SK-N-SH (cell line): ENCODE results near the gene ZW10. TPM values are rescaled to one million over a fixed set of nuclear protein-coding genes. Genes with fewer than 3 reads are reported as not detected.

Experiments
- CTCF ChIA-PET: fragments of 300-600, 350-600 bp; formaldehyde crosslinking; extraction: SDS; loops from one replicate; lab custom pipeline; 2021; lab: Yijun Ruan, JAX
- POLR2A ChIA-PET: fragments of 350-600 bp; sonication (Branson Sonifier 250); formaldehyde crosslinking; extraction: SDS; loops from one replicate; lab custom pipeline; 2020; ENCODE audit warnings: antibody characterized with exemption, inconsistent platforms; lab: Yijun Ruan, JAX
- DNase-seq: peaks from one replicate; pipeline ENCODE4 v3.0.0; 2012
- H2AFZ ChIP-seq: fragments of 200-600 bp; sonication (generic); 2 replicates; pipeline ENCODE4 v1.8.1; 2016; ENCODE audit warnings: antibody characterized with exemption, mild to moderate bottlenecking, low read depth
- H3F3A ChIP-seq: fragments of 200-600 bp; sonication (generic); replicated peaks from 2 replicates; pipeline ENCODE3; 2016; ENCODE audit warnings: antibody characterized with exemption, mild to moderate bottlenecking; ENCODE audit not compliant: insufficient read depth
- H3K27ac ChIP-seq, 2 experiments: fragments of 200-500 bp in 1 of 2; fragments of 200-600 bp in 1 of 2; sonication (Bioruptor generic) in 1 of 2; sonication (generic), shearing (Covaris generic) in 1 of 2; 2 replicates each; pipeline versions ENCODE4 v1.5.1 to v1.6.1; 2014 to 2016; ENCODE audit warnings: low read depth in 2 of 2, inconsistent platforms in 1 of 2, low read length in 1 of 2, mild to moderate bottlenecking in 1 of 2, mixed read lengths in 1 of 2
- H3K27me3 ChIP-seq: fragments of 200-600 bp; sonication (generic), shearing (Covaris generic); 2 replicates; pipeline ENCODE4 v1.6.1; 2016; ENCODE audit warnings: mixed run types; ENCODE audit not compliant: insufficient read depth
- H3K36me3 ChIP-seq, 2 experiments: fragments of 200-500 bp in 1 of 2; fragments of 200-600 bp in 1 of 2; sonication (Bioruptor generic) in 1 of 2; sonication (generic) in 1 of 2; replicated peaks in 1 of 2; 2 replicates each; pipeline versions ENCODE3 to v1.5.1; 2014 to 2016; ENCODE audit warnings: low read length in 1 of 2, mild to moderate bottlenecking in 1 of 2; ENCODE audit not compliant: insufficient read depth in 2 of 2, control insufficient read depth in 1 of 2
- H3K4me1 ChIP-seq, 2 experiments: fragments of 200-500 bp in 1 of 2; fragments of 200-600 bp in 1 of 2; sonication (Bioruptor generic) in 1 of 2; sonication (generic), shearing (Covaris generic) in 1 of 2; 2 replicates each; pipeline versions ENCODE4 v1.5.1 to v1.6.1; 2014 to 2016; ENCODE audit warnings: low read depth in 1 of 2, low read length in 1 of 2, mixed run types in 1 of 2; ENCODE audit not compliant: insufficient read depth in 2 of 2, control insufficient read depth in 1 of 2
- H3K4me2 ChIP-seq: fragments of 200-600 bp; sonication (generic), shearing (Covaris generic); 2 replicates; pipeline ENCODE4 v1.6.1; 2017; ENCODE audit warnings: mixed run types
- H3K4me3 ChIP-seq, 2 experiments: fragments of 200-500 bp in 1 of 2; fragments of 200-600 bp in 1 of 2; sonication (Bioruptor generic) in 1 of 2; sonication (generic), shearing (Covaris generic) in 1 of 2; 2 replicates each; pipeline versions ENCODE4 v1.5.1 to v1.8.1; 2014 to 2016; ENCODE audit warnings: low read depth in 2 of 2, inconsistent platforms in 1 of 2, low read length in 1 of 2, mild to moderate bottlenecking in 1 of 2, mixed read lengths in 1 of 2, moderate library complexity in 1 of 2
- H3K79me2 ChIP-seq: fragments of 200-600 bp; sonication (generic); 2 replicates; pipeline ENCODE4 v1.8.1; 2017; ENCODE audit warnings: mild to moderate bottlenecking; ENCODE audit not compliant: insufficient read depth
- H3K9ac ChIP-seq: fragments of 200-600 bp; sonication (generic); 2 replicates; pipeline ENCODE4 v1.6.1; 2017; ENCODE audit warnings: mixed run types
- H3K9me2 ChIP-seq: fragments of 200-600 bp; sonication (generic); 2 replicates; pipeline ENCODE4 v1.6.1; 2017; ENCODE audit warnings: mixed run types
- H3K9me3 ChIP-seq: fragments of 200-600 bp; sonication (generic); 2 replicates; pipeline ENCODE4 v1.6.1; 2017; ENCODE audit warnings: mixed run types, mild to moderate bottlenecking, moderate library complexity
- H4K20me1 ChIP-seq: fragments of 200-600 bp; sonication (generic); 2 replicates; pipeline ENCODE4 v1.6.1; 2017; ENCODE audit warnings: mild to moderate bottlenecking, mixed run types; ENCODE audit not compliant: insufficient read depth
- FOXJ3 ChIP-seq: sonication (generic); formaldehyde crosslinking; IDR thresholded peaks from 2 replicates; pipeline ENCODE4 v1.5.1; 2020; ENCODE audit warnings: mild to moderate bottlenecking, missing genetic modification reagents
- JUND ChIP-seq: IDR thresholded peaks from 2 replicates; pipeline ENCODE4 v1.4.0; 2012
- MXI1 ChIP-seq: IDR thresholded peaks from 2 replicates; pipeline ENCODE4 v1.6.1; 2012; ENCODE audit warnings: mild to moderate bottlenecking, low read depth, low read length, improper control_type of control experiment
- NFIC ChIP-seq: IDR thresholded peaks from 2 replicates; pipeline ENCODE4 v1.4.0; 2012; ENCODE audit warnings: borderline replicate concordance
- NRF1 ChIP-seq: IDR thresholded peaks from 2 replicates; pipeline ENCODE4 v1.6.1; 2012; ENCODE audit warnings: low read depth, mild to moderate bottlenecking, low read length
- RCOR1 ChIP-seq: fragments of 150-350 bp; IDR thresholded peaks from 2 replicates; pipeline ENCODE4 v1.6.1; 2017; ENCODE audit warnings: antibody characterized with exemption, low read length
- RFX5 ChIP-seq: IDR thresholded peaks from 2 replicates; pipeline ENCODE4 v1.6.1; 2012; ENCODE audit warnings: mild to moderate bottlenecking, improper control_type of control experiment, low read length
- SIN3A ChIP-seq: IDR thresholded peaks from 2 replicates; pipeline ENCODE4 v1.6.1; 2012; ENCODE audit warnings: low read depth, mild to moderate bottlenecking, low read length, moderate library complexity, borderline replicate concordance
- TAF1 ChIP-seq: IDR thresholded peaks from 2 replicates; pipeline ENCODE4 v1.6.1; 2012; ENCODE audit warnings: low read depth, mild to moderate bottlenecking, low read length, moderate library complexity, borderline replicate concordance
- YY1 ChIP-seq: IDR thresholded peaks from 2 replicates; pipeline ENCODE4 v1.4.0; 2012; ENCODE audit warnings: low read depth, mild to moderate bottlenecking
- WGBS: methylation state at CpG from one replicate; pipeline ENCODE4 v1.1.6; 2017; ENCODE audit warnings: low lambda C conversion rate; 5-methylcytosine and 5-hydroxymethylcytosine counted together
- polyA plus RNA-seq, 3 experiments: library from polyadenylated mRNA; depleted of rRNA; stranded (reverse); fragments of >200 nt; gene quantifications; 2 replicates each; pipeline ENCODE4 v1.2.3, GENCODE V29; 2012
- TF ChIP-seq, protein P1 (sequence below): IDR thresholded peaks from 2 replicates; pipeline ENCODE4 v1.4.0; 2012; ENCODE audit warnings: low read depth, borderline replicate concordance
- TF ChIP-seq, protein P2 (sequence below): fragments of 150-350 bp; IDR thresholded peaks from 2 replicates; pipeline ENCODE4 v1.6.1; 2017; ENCODE audit warnings: antibody characterized with exemption, low read length, low read depth, borderline replicate concordance
- TF ChIP-seq, protein P3 (sequence below): IDR thresholded peaks from 2 replicates; pipeline ENCODE4 v1.6.1; 2012; ENCODE audit warnings: mild to moderate bottlenecking, low read depth, low read length, moderate library complexity
- TF ChIP-seq, protein P4 (sequence below): IDR thresholded peaks from 2 replicates; pipeline ENCODE4 v1.4.0; 2012; ENCODE audit warnings: low read depth

ZW10 gene
- polyA plus RNA-seq, 1 of the 3 experiments (the other 2 are of a cell fraction) = 6.1 TPM

DNA sequence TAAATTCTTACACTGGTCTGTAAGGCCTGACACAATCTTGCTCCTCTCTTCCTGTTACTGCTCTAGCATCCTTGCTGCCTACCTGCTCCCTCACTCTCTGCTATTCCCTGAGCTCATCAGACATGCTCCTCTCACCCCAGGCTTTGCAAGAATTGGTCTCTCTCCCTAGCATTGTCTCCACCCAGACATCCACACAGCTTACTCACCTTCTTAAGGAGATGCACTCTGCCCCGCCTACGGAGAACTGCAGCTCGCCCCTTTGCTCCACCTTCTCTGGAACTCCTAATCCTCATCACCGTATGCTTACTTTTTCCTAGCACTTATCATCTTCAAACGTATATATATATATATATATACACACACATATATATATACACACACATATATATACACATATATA is 44.0 kb downstream of the ZW10 start:
- no peaks in the 10 kb centered on the region for H3K79me2 ChIP-seq
- no peaks in the 10 kb centered on the region for H3K9me2 ChIP-seq
- no peak overlapping the region for H3K9ac ChIP-seq
- H4K20me1 ChIP-seq = no peaks in the 10 kb centered on the region
- H3F3A ChIP-seq = no peaks in the 10 kb centered on the region
- 84% methylated on average over 5 of the region's 5 CpGs for WGBS
- H3K4me1 ChIP-seq = peaks cover 0 to 4% of the 10 kb centered on the region in 2 experiments; a peak in 2 of 4 replicates
- TF ChIP-seq SIN3A = no peak
- no peak for TF ChIP-seq RCOR1
- TF ChIP-seq NFIC = no peak
- TF ChIP-seq JUND = no peak
- TF ChIP-seq, protein P1, sequence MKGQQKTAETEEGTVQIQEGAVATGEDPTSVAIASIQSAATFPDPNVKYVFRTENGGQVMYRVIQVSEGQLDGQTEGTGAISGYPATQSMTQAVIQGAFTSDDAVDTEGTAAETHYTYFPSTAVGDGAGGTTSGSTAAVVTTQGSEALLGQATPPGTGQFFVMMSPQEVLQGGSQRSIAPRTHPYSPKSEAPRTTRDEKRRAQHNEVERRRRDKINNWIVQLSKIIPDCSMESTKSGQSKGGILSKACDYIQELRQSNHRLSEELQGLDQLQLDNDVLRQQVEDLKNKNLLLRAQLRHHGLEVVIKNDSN = no peak
- no peak for TF ChIP-seq FOXJ3
- TF ChIP-seq, protein P2, sequence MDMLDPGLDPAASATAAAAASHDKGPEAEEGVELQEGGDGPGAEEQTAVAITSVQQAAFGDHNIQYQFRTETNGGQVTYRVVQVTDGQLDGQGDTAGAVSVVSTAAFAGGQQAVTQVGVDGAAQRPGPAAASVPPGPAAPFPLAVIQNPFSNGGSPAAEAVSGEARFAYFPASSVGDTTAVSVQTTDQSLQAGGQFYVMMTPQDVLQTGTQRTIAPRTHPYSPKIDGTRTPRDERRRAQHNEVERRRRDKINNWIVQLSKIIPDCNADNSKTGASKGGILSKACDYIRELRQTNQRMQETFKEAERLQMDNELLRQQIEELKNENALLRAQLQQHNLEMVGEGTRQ = no peak
- TF ChIP-seq MXI1 = no peak
- no peak for TF ChIP-seq YY1
- DNase-seq = no peak
- H3K27me3 ChIP-seq = no peaks in the 10 kb centered on the region
- no peak overlapping the region for H3K27ac ChIP-seq
- H3K4me2 ChIP-seq = no peak overlapping the region
- POLR2A ChIA-PET = no interaction called here
- no peaks in the 10 kb centered on the region for H3K9me3 ChIP-seq
- H3K36me3 ChIP-seq = peaks cover 20 to 24% of the 10 kb centered on the region in 2 experiments
- CTCF ChIA-PET = interaction anchor here (1.1 to 5.5 kb wide), 13 partner anchors 67 to 534 kb away, joined by 3 to 66 read pairs (median 6); partner anchors contain the start of gene TTC12
- no peak overlapping the region for H3K4me3 ChIP-seq
- H2AFZ ChIP-seq = no peak overlapping the region

DNA sequence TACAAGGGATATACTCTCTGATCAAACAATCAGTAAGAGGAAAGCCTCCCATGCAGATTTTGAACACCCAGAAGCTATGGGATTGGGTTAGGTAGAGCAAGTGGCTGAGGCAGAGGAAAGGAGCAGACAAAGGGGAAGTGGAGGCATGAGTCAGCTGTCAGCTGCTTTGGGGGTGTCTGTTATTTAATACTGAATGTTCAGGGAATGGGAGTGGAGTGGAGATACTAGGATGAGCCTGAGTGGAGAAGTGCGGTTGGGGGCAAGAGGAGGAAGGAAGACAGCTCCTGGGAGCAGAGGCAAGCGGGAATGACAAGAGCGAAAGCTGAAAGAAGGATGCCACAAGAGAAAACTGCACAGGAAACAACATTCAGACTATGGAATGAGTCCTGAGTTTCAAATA is 44.7 kb downstream of the ZW10 start:
- no peak for DNase-seq
- TF ChIP-seq RFX5 = no peak
- TF ChIP-seq NRF1 = no peak
- TF ChIP-seq, protein P3, sequence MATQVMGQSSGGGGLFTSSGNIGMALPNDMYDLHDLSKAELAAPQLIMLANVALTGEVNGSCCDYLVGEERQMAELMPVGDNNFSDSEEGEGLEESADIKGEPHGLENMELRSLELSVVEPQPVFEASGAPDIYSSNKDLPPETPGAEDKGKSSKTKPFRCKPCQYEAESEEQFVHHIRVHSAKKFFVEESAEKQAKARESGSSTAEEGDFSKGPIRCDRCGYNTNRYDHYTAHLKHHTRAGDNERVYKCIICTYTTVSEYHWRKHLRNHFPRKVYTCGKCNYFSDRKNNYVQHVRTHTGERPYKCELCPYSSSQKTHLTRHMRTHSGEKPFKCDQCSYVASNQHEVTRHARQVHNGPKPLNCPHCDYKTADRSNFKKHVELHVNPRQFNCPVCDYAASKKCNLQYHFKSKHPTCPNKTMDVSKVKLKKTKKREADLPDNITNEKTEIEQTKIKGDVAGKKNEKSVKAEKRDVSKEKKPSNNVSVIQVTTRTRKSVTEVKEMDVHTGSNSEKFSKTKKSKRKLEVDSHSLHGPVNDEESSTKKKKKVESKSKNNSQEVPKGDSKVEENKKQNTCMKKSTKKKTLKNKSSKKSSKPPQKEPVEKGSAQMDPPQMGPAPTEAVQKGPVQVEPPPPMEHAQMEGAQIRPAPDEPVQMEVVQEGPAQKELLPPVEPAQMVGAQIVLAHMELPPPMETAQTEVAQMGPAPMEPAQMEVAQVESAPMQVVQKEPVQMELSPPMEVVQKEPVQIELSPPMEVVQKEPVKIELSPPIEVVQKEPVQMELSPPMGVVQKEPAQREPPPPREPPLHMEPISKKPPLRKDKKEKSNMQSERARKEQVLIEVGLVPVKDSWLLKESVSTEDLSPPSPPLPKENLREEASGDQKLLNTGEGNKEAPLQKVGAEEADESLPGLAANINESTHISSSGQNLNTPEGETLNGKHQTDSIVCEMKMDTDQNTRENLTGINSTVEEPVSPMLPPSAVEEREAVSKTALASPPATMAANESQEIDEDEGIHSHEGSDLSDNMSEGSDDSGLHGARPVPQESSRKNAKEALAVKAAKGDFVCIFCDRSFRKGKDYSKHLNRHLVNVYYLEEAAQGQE = no peak
- TF ChIP-seq, protein P4, sequence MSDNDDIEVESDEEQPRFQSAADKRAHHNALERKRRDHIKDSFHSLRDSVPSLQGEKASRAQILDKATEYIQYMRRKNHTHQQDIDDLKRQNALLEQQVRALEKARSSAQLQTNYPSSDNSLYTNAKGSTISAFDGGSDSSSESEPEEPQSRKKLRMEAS = no peak
- TF ChIP-seq TAF1 = no peak
- no peak overlapping the region for H3K27ac ChIP-seq
- CTCF ChIA-PET = interaction anchor here (0.9 to 5.5 kb wide), 7 partner anchors 175 to 423 kb away, joined by 3 to 66 read pairs (median 29); partner anchors contain the start of gene TTC12
- WGBS = 98% methylated on average over 3 of the region's 3 CpGs
- POLR2A ChIA-PET = no interaction called here
- H3K4me1 ChIP-seq = peaks cover 0 to 7% of the 10 kb centered on the region in 2 experiments; a peak in 2 of 4 replicates
- H3K4me3 ChIP-seq = no peak overlapping the region
- no peaks in the 10 kb centered on the region for H3K9me2 ChIP-seq
- H3K36me3 ChIP-seq = peaks cover 15 to 19% of the 10 kb centered on the region in 2 experiments
- no peaks in the 10 kb centered on the region for H3F3A ChIP-seq
- H4K20me1 ChIP-seq = no peaks in the 10 kb centered on the region
- H3K79me2 ChIP-seq = no peaks in the 10 kb centered on the region
- no peak overlapping the region for H3K4me2 ChIP-seq
- H3K9me3 ChIP-seq = no peaks in the 10 kb centered on the region
- no peak overlapping the region for H2AFZ ChIP-seq
- H3K27me3 ChIP-seq = no peaks in the 10 kb centered on the region
- H3K9ac ChIP-seq = no peak overlapping the region
